ENCODE measurements around the gene AHCYL1.

DNA sequence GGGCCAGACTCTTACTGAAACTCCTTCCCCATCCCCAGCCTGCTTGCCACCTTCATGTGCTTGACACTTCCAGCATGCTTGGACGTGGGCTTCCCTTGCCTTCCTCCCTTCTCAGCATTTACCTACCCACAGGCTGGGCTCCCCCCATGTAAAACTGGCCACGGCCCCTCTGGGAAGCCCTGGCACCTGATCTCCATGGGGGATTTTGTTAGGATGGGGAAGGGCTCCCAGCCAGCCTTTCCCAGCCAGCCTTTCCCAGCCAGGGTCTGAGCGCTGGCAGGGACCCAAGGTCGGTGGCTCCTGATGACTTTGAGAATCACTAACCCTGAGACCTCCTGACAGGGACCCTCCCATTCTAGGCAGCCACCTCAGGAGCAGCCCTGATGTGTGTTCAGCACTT is 79.2 kb downstream of the AHCYL1 start:
- TF ChIP-seq, protein P1, sequence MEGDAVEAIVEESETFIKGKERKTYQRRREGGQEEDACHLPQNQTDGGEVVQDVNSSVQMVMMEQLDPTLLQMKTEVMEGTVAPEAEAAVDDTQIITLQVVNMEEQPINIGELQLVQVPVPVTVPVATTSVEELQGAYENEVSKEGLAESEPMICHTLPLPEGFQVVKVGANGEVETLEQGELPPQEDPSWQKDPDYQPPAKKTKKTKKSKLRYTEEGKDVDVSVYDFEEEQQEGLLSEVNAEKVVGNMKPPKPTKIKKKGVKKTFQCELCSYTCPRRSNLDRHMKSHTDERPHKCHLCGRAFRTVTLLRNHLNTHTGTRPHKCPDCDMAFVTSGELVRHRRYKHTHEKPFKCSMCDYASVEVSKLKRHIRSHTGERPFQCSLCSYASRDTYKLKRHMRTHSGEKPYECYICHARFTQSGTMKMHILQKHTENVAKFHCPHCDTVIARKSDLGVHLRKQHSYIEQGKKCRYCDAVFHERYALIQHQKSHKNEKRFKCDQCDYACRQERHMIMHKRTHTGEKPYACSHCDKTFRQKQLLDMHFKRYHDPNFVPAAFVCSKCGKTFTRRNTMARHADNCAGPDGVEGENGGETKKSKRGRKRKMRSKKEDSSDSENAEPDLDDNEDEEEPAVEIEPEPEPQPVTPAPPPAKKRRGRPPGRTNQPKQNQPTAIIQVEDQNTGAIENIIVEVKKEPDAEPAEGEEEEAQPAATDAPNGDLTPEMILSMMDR (conservative IDR thresholded peaks at IDR 0.05) = no peak
- TF ChIP-seq EZH2 (IDR thresholded peaks at IDR 0.05; ENCODE audit: low read depth) = no peak
